HG03432 (cell line): Measurements from ENCODE around the gene PFDN5.
"Not testable (repeated sequence)": the region's sequence is repeated elsewhere in the genome, so short reads cannot be mapped to it uniquely, and the experiment has no call there.

Source experiments
- ATAC-seq: cut with Tn5 transposase; IDR thresholded peaks from one replicate; pipeline ENCODE4 v1.9.1; 2021; ENCODE audit warnings: mild to moderate bottlenecking, moderate library complexity; ENCODE audit not compliant: unreplicated experiment

The PFDN5 gene

GRCh38 chr12:53279888-53280498 is 15.3 kb upstream of the PFDN5 start:
- no peak for ATAC-seq

- no peak for ATAC-seq
These were observed 8.9 kb upstream of the PFDN5 start for GRCh38 chr12:53286448-53286847.

DNA sequence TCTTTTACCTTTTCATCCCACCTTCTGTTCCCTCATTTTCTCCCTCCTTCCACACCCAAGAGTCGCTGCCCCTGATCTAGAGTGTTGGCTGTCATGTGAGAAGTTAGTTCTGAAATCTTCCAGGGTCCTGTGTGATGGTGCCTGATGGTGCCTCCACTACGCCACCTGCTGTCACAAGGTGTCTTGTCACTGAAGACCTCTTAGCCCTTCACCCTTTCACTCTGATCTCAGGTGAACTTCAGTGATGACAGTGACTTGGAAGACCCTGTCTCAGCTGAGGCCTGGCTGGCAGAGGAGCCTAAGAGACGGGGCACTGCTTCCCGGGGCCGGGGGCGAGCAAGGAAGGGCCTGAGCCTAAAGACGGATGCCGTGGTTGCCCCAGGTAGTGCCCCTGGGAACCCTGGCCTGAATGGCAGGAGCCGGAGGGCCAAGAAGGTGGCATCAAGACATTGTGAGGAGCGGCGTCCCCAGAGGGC is 7.6 kb upstream of the PFDN5 start:
- no peak for ATAC-seq

DNA sequence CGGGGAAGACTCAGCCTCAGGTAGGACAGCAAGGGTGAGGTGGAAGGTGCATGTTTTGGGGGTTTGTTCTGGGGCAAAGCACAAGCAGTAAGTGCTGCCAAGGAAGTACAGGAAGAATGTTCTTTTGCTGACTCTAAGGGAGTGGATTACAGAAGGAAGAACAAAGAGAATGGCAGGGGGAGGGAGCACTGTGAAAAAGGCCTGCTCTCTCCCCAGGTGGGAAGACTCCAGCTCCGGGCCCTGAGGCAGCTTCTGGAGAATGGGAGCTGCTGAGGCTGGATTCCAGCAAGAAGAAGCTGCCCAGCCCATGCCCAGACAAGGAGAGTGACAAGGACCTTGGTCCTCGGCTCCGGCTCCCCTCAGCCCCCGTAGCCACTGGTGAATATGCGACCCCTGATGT is 7.0 kb upstream of the PFDN5 start:
- no peak for ATAC-seq

DNA sequence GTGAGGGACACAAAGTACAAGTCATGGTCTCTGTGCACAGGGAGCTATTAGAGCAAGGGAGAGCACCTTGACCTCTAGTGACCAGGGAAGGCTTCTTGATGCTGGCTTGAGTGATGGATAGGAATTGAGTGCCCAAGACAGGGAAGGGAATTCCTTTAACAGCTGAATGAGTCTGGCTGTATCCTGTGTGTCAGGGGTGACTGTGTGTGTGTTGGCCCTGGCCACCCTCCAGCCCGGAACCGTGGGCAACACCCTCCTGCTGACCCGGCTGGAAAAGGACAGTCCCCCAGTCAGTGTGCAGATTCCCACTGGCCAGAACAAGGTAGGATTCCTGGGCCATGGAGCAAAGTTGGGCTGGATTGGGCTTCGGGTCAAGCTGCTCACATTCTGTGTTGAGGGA is 5.5 kb upstream of the PFDN5 start:
- no peak for ATAC-seq

DNA sequence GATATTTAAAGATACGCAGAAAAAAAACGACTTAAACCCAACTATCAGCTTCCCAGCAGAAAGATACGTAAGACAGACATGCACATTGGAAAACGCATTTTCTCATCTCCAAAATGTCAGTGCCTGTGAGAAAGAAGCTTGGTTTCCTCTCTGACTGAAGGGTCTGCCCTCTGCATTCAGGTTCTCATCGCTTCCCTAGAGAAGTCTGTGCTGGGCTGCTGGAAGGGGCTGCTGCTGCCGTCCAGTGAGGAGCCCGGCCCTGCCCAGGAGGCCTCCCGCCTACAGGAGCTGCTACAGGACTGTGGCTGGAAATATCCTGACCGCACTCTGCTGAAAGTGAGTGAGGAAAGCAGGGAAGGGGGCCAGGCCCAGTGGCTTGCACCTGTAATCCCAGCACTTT is 4.7 kb upstream of the PFDN5 start:
- ATAC-seq: no peak

DNA sequence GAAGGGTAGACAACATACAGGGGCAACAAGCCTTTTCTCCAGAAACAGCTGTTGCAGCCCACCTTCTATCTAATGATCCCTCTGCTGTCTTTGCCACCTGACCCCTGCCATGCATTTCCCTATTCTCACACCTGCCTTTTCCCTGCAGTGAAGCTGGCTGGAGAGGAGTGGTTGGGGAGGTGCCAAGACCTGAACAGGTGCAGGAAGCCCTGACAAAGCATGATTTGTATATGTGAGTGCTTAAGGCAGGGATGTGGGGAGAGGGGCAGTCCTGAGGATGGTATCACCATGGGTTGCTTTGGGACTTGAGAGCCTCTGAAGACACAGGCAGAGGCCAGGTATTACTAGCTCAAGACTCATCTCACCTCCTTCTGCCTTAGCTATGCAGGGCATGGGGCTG is 2.9 kb upstream of the PFDN5 start:
- ATAC-seq: no peak

DNA sequence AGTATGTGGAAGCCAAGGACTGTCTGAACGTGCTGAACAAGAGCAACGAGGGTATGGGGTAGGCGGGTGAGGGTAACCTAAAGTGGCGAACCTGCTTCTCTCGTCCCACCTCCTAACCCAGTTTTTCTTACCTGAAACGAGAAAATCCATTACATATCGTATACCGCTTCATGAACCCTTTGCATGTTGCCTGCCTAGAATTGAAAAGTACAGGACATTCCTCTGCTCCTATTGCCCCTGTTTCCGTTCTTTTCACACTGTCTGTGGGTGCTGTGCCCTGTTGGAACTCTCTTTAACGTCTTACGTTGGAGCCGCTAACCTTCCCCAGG is 513 bp downstream of the PFDN5 start:
- ATAC-seq: no peak

GRCh38 chr12:53297106-53297505 is 1.8 kb downstream of the PFDN5 start:
- ATAC-seq: not testable (repeated sequence)

GRCh38 chr12:53298164-53298563 is 2.8 kb downstream of the PFDN5 start:
- no peak for ATAC-seq

DNA sequence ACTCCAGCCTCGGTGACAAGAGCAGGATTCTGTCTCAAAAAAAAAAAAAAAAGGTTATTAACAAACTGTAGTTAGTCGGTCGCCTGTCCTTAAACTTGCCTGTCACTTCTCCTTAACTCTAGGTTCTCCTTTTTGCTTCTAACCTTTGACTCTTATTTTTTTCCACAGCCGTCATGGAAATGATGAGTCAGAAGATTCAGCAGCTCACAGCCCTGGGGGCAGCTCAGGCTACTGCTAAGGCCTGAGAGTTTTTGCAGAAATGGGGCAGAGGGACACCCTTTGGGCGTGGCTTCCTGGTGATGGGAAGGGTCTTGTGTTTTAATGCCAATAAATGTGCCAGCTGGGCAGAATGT is 3.7 kb downstream of the PFDN5 start:
- ATAC-seq: no peak

- ATAC-seq: peak; percentile 79
These were observed 4.3 kb downstream of the PFDN5 start, which contains the start of gene MYG1 for GRCh38 chr12:53299454-53300180. TSS of gene MYG1 (plus strand) at chr12:53299695. CDS start at chr12:53299738, 43 bp downstream.

DNA sequence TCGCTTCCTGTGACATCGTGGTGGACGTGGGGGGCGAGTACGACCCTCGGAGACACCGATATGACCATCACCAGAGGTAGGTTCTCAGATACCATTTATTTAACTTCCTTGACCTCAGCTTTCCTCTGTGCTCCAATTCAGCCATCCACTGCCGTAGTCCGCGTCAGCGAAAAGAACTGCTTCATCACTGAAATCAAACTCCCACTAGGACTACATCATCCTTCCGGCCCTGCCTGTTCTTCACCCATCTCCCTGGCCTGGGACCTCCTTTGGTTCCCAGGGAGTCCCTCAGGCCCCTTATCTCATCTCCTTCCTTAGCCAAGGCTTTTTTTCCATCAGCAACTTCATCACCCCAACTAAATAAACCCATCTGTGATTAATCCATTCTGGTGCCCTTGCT is 4.8 kb downstream of the PFDN5 start:
- ATAC-seq: no peak

GRCh38 chr12:53302903-53303302 is 7.6 kb downstream of the PFDN5 start:
- no peak for ATAC-seq

GRCh38 chr12:53306826-53307225 is 11.5 kb downstream of the PFDN5 start:
- ATAC-seq: no peak

GRCh38 chr12:53308276-53308675 is 12.9 kb downstream of the PFDN5 start:
- no peak for ATAC-seq

DNA sequence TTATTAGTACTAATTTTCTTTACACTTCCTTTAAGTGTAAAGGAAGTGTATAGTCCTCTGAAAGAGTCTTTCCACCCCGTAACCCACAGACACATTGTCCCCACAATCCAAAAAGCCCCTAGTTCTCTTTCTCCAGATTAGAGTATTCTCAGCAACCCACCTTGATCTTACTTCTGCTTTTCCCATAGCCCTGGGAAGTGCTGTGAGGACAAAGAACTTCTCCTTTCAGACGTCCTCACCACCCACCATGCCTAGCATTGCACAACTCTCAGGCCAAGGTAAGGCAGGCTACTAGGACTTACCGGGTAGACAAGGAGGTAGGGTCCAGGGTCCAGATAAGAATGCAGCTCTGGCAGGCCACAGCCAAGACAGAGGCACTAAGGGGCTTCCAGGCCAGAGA is 18.7 kb downstream of the PFDN5 start:
- ATAC-seq: no peak

DNA sequence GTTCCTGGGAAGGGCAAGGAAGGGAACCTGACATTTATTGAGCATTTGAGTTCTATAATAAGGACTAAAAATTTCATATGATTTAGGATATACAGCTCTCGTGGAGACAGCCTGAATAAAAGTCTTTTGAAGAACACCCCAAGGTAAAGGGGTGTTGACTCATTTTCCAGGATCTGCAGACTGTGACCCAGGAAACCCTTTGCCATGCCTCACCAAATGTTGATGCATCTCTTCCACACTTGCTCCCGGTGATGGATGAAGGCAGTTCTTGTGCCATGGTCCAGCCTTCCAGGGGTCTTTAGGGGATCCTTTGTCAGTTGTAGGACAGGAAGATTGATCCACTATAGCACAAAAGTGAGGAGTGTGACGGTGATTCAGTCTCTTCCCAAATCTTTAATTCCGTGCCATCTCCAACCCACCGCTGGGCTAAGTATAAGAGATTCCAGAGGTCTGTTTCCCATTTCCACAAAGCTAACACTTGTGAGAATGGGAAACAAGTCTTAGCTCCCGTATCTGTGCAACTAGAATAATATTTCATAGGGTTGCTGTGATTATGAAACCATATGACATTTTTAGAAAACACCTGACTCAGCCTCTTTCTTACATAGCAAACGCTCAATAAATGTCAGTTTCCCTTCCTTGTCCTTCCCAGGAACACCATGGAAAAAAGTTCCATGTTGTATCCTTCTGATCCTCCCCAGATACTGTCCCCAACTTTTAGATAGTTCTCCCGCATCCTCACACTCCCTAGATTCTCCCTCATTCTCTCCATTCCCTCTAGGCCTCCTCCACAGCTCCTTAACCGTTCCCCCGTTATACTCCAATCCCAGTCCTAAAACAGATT is 25.2 kb downstream of the PFDN5 start:
- ATAC-seq: no peak

- ATAC-seq: peak; percentile 26
These were observed 28.9 kb downstream of the PFDN5 start for GRCh38 chr12:53324113-53324778.

GRCh38 chr12:53324779-53325510 is 29.6 kb downstream of the PFDN5 start:
- ATAC-seq: peak; percentile 63
